Measurements from ENCODE around the gene BBS9.

BBS9 gene

DNA sequence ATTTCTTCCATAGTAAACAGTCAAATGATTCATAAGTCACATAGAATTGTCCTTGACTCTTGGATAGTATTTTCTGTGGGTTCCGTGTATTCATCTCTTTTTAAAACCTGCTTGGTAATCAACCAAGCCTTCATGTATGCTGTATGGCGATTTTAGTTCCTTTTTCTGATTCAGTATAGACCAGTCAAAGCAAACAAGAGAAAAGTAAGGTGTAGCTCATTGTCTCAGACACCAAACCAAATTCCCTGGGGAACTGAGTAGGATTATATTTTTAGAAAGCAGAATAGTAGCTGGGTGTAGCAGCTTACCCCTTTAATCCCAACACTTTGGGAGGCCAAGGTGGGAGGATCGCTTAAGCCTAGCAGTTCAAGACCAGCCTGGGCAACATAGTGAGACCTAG is 240.5 kb downstream of the BBS9 start:
- DNase-seq (ENCODE audit: low read depth): no peak

DNA sequence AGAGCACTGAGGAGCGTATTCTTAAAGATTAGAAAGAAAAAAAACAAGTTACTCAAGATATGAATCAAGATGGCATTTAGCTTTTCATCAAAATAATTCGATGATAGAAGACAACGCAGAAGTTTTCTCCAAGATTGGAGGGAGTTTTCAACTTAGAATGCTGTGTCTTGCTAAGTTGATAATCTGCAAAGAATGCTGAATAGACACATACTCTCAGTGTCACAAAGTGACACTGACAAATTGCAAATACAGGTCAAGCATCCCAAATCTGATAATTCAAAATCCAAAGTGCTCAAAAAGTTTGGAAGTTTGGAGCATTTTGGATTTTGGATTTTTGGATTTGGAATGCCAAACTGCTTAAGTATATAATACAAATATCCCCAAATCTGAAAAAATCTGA is 243.8 kb downstream of the BBS9 start:
- DNase-seq (ENCODE audit: low read depth): no peak

DNA sequence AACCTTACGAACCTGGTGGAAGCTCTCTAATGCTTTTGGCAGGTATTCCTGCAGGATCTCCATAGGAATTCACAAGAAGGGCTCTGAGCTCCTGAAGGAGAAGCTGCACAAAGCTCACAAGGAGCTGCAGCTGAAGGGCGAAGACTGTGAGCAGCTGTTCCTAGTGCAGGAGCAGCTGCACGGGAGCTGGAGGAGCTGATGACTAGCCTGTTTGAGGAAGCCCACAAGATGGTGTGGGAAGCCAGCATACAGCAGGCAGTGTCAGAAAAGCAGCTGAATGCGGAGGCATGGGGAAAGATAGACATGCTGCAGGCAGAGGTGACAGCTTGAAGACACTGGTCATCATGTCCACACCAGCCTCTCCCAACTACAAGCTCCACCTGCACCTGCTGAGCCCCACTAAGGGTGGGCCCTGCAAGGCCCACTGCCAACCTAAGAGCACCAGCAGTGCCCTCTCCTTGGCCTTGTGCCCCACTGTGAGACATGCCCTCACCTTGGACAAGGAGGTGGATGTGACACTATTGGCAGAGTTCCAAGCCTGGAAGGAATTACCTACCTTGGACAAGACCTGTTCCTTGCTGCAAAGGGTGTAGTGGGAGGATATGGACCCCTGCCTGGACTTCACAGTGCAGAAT is 250.6 kb downstream of the BBS9 start:
- no peak for DNase-seq (ENCODE audit: low read depth)

DNA sequence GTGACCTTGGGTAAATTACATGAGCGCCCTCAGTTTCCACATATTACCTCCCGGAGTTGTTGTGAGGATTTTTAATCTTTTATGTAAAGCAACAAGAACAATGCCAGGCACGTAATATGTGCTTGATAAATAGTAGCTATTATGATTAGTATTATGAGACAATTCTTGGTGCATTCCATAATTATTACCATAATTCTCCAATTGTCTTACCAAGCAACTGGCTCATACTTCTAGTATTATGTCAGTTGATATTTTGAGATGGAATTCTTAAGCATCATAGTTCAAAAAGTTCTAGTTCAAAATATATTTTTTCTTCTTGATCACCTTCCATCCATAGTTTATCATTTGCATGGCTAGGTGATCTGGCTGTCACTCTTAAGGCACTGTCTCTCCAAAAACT is 259.0 kb downstream of the BBS9 start:
- peak; percentile 1 for DNase-seq (ENCODE audit: low read depth)

DNA sequence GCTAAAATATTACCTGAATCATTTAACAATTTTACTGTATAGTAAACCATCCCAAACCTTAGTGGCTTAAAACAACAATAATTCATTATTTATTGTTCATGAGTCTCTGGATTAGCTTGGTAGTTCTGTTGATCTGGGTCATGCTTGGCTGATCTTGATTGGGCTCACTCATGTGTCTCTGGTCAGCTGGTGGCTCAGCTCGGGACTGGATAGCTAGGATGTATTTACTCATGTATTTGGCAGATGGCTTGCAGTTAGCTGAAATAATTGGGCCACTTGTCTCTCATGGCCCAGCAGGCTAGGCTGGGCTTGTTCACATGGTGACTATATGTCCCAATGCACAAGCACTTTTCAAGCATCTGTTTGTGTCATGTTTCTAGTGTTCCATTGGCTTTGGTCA is 262.8 kb downstream of the BBS9 start:
- no peak for DNase-seq (ENCODE audit: low read depth)

DNA sequence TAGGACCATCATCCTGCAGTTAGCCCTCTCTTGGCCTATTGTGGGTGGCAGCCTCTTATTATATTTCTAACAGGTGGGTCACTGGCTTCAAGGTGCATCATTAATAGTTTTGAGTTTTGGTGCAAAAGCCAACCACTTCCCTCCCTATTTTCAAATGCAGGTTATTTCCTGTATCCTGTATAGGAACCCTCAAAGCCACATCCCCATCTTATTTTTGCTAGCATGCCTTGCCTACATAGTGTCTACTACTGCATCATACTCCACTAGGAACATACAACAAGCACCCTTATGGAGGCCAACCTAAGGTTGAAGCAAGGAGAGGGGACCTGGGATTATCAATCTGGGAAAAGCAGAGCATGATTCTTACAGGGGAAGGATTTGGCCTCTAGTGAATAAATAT is 264.4 kb downstream of the BBS9 start:
- no peak for DNase-seq (ENCODE audit: low read depth)

DNA sequence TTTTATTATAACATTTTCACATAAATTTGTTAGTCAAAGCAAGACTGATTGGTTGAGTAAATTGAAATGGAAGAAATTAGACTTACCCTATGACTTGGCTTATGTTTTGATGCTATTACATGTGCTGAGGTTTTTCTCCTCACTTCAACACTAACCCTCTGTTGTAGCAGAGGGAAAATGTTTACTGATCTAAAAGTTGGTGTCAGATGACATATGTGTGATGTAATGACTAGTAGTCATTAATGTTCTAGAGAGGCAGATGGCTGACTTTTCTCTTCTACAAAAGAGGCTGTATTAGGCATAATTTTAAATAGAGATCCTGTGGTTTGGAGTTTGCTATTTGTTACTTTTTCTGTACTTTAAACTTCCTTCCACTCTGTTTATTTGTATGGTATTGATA is 266.0 kb downstream of the BBS9 start:
- DNase-seq (ENCODE audit: low read depth): peak; percentile 17

DNA sequence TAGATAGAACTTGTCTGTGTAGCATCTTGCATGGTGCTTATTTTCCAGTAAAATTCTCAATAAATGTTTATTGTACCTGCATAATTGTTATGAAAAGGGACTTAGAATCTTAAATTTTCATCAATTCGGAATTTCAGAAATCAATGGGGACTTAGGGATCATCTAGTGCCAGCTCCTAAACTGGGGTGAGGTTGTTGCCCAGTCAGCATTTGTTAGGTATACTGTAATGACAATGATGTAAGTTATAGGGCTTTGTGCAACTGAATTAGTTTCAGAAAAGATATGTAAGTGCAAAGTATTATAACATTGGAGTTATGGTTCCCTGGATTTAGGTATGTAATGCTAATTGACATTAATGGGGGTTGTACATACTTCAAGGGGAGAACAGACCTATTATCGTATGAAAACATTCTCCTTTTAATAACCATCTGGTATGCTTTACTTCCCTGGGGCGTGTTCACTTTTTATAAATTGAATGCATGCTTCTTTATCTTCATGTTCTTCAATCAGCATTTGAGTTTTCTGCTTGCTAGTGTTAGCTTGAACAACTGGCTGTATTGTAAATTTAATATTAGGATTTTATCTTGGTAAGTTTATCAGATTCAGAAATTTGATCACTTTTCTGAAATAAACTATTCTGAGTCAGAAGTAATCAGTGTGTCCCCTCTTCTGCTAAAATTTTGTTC is 270.3 kb downstream of the BBS9 start:
- no peak for DNase-seq (ENCODE audit: low read depth)

DNA sequence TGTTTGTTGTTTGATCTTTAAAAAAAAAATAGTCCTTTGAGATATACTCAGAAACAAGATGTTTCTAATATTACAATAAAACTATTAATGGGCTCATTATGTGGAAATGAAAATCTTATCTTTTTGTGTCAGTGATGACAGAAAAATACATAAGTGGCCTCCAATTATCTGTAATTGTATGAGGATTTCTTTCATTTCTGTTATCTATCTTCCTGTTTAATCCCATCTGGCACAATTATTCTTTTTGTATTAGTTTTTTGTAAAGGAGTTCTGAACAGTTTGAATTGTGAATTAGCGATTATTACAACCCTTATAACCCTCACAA is 270.8 kb downstream of the BBS9 start:
- no peak for DNase-seq (ENCODE audit: low read depth)

DNA sequence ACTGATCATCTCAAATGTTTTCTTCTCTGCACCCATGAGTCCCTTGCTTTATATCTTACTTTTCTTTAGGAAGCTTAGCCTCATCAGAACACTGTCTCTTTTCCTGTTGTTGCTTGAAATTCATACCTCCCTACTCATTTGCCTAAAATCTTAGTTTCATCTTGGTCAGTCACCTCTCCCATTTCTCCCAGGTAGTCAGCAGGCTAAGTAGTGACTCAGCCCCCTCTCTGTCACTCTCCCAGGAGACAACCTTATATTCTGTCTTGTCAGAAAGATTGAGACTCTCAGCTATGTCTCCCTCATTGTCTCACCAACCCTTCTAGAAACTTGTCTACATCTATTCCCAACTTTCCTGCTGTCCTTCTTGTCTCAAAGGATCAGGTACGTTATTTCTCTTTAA is 280.9 kb downstream of the BBS9 start:
- no peak for DNase-seq (ENCODE audit: low read depth)

DNA sequence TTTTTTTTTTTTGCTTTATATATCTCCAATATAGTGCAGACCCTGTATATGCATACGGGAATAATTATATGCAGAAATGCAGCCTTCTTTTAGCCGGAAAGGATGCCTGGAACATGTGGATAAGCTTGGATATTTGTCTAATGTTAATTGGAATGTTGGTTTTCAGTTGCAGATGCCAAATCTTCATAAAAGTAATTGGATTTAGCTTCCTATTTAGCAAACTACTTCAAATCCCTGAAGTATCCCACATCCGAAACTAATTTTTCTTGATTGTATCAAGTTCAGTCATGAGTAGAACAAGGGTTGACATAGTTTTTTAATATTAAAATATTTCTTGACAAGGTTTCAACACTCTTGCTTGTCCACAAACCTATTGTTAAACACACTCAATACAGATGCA is 281.7 kb downstream of the BBS9 start:
- DNase-seq (ENCODE audit: low read depth): no peak

DNA sequence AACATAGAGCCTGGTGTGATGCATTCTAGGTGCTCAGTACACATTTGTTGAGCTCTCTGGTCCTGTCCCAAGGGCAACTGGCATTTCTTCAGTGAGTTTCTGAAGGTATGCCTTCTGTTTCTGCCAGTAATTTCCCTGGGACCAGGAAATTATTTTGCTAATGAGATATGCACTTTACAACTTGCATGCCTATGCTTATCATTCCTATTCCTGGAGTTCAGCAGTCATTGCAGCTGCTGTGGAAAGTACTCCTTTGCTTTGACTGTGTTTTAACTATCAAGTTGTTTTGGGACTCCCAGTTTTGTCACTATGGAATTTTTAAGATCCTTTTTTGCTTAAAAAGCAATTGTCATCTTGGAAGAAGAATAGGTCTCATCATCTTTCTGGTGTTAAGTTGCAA is 283.0 kb downstream of the BBS9 start:
- DNase-seq (ENCODE audit: low read depth): no peak

DNA sequence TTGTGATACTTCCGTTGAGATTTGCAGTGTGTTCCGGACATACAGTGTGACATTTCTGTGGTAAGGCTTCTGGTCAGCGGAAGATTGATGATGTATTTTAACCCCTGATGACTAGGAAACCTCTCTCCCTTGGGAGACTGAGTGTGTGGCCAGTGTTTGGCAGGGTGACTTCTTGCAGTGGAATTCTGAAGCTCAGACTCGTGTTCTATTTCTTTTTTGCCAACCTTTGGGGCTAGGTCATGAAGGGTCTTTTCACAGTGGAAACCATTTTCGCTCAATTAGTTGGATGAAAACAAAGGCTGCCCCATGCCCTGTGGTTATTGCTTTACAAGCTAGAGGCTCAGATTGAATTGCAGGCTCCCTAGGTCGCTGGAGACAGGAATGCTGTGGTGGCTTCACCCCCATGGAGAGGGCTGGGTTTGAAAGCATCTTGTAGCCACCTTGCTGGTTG is 288.9 kb downstream of the BBS9 start:
- DNase-seq (ENCODE audit: low read depth): peak; percentile 20

DNA sequence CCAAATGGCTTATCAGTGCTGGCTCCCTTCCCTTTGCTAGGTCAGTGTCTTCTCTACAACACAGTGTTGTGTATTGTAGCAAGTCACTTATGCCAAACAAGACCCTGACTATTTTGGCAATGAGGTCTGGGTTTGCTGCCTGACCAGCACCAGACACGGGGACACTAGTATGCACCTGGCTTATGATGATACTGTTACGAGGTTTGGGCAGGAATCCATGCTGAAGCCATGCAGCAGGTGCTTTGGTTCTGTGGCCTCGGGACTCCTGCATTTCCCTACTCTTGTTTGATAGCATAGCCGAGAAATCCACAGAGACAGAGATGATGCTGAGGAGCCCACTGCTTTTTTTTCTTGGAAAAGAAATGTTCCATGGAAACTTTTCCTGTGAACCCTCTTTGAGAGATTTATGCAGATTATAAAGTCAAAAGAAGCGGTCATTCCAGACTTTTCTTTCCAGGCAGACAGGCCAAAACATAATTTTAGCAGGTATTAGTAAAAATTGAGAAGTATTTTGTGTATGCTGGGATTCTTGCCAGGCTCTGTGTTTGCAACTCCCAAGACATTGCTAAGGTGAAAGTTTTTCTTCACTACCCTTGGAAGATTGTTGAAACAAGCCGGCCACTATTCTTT is 291.1 kb downstream of the BBS9 start:
- DNase-seq (ENCODE audit: low read depth): no peak

DNA sequence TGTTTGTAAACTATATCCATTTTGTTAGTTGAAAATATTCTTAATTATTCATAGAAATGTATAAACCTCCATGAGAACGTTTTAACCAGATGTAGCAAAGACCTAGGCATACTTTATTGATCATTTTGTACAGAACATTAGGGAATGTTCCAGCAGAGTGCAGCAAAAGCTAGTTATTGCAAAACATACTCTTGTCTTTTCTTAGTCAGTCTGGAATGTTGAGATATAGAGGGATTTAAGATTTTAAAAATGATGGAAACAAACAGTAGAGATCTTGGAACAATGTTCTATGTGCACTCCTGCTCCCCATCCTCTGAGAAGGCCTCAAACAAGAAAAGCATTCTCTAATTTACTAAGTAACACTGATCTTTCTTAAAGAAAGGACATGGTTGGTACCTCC is 292.1 kb downstream of the BBS9 start:
- DNase-seq (ENCODE audit: low read depth): no peak

DNA sequence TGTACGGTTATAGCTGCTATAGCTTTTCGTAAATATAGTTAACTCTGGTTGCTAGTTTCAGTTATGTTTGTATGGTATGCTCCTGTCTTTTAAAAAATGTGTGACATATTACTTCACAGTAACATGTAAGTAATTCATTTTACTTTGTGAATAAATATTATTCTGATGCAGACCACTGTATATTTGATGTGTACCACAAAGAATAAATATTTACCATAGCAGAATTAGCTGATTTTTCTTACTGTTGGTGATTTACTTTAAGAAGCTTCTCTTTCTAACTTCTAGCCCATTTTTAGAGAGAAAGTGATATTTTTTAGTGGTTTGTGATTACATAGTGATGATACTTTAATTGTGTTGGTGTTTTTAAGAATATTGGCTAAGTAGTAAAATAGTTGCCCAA is 292.8 kb downstream of the BBS9 start:
- DNase-seq (ENCODE audit: low read depth): no peak

DNA sequence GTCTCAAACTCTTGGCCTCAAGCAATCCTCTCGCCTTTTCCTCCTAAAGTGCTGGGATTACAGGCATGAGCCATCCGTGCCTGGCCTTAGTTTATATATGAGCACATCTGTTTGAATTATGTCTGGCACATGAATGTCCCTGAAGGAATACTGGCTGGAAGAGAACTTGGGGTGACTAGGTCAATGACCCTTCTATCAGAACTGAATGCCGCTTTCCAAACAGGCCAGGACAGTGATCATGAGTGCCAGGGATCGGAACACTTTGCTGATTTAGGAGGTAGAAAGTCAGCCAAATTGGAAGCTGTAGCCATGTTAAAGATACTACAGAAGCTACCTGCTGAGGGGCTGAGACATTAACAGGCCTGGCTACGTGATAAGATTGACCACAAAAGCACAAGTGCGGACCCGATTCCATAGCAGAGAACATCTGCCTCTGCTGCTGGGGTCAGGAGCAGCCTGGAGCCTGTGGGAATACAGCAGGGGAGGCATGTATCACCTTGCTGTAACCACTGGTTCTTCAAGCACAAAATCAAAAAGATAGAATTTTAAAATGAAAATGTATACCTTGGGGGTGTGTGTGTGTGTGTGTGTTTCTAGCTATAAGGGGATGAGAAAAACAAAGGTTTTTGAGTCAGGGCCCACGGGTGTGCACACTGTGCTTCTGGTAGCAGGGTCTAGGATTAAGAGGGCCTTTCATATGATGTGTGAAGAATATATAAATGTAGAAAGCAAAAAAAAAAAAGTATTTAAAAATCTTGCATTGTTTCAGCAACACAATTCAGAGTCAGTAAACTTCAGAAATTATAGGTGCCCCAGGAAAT is 293.7 kb downstream of the BBS9 start:
- DNase-seq (ENCODE audit: low read depth): no peak

DNA sequence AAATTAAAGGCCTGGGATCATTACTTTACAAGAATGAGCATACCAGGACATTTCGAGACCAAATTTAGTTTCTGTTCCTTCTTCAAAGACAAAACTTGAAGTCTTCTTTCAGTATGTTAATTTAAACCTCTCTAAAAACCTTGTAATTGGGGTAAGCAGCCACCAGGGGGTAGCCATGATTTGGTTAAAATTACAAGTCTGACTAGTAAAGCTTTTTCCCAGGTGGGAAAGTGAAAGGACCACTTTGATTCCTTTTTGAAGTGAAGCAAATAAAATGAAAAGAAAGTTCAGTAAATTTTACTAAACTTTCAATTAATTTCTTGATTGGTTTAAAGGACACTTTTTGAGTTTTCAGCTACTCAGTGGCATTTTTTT is 294.3 kb downstream of the BBS9 start:
- no peak for DNase-seq (ENCODE audit: low read depth)

DNA sequence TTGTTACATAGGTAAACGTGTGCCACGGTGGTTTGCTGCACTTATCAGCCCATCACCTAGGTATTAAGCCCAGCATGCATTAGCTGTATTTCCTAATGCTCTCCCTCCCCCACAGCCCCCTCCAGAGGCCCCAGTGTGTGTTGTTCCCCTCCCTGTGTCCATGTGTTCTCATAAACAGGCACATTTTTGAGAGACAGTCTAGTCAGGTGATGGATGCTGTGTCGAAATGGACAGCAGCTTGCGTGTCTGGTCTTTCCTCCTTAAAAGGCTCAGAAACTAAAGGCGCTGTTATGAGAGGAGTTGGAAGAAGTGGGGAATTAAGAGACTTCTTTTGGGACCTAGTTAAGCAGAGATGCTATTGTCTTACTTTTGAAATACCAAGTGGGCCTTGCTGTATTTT is 296.0 kb downstream of the BBS9 start:
- DNase-seq (ENCODE audit: low read depth): no peak

DNA sequence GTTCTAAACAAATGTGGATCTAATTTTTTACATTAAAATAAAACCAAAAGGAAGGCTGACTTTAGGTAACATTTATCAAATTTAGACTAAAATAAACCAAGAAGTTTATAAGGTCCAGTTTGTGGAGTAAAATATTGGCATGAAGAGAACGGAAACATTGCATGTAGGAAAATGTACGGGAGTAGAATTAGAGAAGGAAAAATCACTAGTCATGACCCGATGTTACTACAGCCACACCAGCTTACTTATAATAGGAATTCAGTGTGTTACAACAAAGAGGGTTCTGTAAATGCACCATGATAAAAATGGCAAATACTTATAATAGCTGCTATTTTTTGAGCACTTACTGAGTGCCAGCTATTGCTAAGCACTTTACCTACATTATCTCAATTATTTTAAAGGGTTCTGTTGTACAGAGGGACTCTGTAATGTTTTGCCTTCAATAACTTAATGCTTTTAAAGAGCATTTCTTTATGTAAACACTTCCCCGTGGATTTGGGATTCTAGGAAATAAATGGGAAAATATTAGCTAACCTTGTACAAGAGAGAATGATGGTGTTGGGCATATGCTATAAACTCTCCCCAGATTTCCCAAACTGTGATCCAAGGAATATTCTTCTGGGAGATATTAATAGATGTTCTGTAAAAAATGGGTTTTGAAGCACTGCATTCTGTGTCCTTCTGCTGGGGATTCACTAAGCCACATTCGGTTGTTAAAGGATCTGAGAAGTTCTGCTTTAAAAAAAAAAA is 296.7 kb downstream of the BBS9 start:
- no peak for DNase-seq (ENCODE audit: low read depth)

DNA sequence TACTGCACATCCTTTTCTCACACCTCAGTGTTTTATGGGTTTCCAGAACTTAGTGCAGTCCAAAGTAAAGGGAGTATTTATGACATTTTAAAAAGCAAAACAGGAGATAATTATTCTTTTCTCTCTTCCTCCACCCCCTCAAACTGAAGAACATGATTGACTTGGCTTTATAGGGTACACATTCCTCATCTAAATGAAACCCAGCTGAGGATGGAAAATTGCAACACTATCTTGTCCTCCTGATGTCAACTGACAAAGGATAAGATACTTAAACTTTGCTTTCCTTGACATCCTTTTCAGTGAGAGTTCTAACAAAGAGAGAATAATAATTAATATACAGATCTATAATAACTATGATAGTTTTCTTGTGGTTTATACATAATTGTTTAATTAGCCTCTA is 299.1 kb downstream of the BBS9 start:
- no peak for DNase-seq (ENCODE audit: low read depth)

DNA sequence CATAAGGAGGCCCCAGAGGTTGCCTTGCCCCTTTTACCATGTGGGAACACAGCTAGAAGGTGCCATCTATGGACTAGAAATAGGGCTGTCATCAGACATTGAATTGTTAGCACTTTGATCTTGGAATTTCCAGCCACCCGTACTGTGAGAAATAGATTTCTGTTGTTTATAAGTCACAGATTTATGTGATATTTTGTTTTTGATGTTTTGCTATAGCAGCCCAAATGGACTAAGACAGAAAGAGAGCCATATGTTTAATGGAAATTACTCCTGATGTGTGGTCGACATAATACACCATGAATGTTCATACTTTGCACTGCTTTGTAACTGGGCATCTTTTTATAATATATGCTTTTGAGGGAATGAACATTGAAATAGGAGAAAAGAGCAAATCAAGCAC is 302.2 kb downstream of the BBS9 start:
- no peak for DNase-seq (ENCODE audit: low read depth)
